HepG2 (cell line): ENCODE results near the gene OGT.

ENCODE experiments used
- CHD2 ChIP-seq: IDR thresholded peaks from 2 replicates; pipeline ENCODE4 v1.6.1; 2011; ENCODE audit warnings: low read depth, low read length, improper control_type of control experiment
- GZF1 ChIP-seq: sonication (generic); formaldehyde crosslinking; IDR thresholded peaks from 2 replicates; pipeline ENCODE4 v1.5.1; 2020; ENCODE audit warnings: mild to moderate bottlenecking, missing genetic modification reagents
- RBM39 ChIP-seq: fragments of 200-400 bp; formaldehyde crosslinking; IDR thresholded peaks from one replicate; pipeline ENCODE4 v1.6.1; 2018; ENCODE audit warnings: antibody characterized with exemption, mild to moderate bottlenecking, low read depth, low read length; ENCODE audit not compliant: poor library complexity, severe bottlenecking
- ZNF274 ChIP-seq: sonication (generic); formaldehyde crosslinking; IDR thresholded peaks from 2 replicates; pipeline ENCODE4 v1.5.1; 2020; ENCODE audit warnings: mild to moderate bottlenecking, missing genetic modification reagents
- ZNF564 ChIP-seq: sonication (generic); formaldehyde crosslinking; IDR thresholded peaks from 2 replicates; pipeline ENCODE4 v1.8.1; 2023; ENCODE audit warnings: mild to moderate bottlenecking, missing genetic modification reagents
- TF ChIP-seq, protein P1 (sequence below): sonication (generic); formaldehyde crosslinking; IDR thresholded peaks from 2 replicates; pipeline ENCODE4 v1.8.1; 2022; ENCODE audit warnings: mild to moderate bottlenecking, missing genetic modification reagents
- TF ChIP-seq, protein P2 (sequence below), 2 experiments: sonication (generic) in 1 of 2; formaldehyde crosslinking in 1 of 2; IDR thresholded peaks; 2 replicates each; pipeline versions ENCODE4 v1.4.0 to v1.6.1; 2018 to 2020; ENCODE audit warnings: missing genetic modification reagents in 2 of 2, borderline replicate concordance in 1 of 2, low read depth in 1 of 2, mild to moderate bottlenecking in 1 of 2, missing biosample characterization in 1 of 2

- TF ChIP-seq, protein P1, sequence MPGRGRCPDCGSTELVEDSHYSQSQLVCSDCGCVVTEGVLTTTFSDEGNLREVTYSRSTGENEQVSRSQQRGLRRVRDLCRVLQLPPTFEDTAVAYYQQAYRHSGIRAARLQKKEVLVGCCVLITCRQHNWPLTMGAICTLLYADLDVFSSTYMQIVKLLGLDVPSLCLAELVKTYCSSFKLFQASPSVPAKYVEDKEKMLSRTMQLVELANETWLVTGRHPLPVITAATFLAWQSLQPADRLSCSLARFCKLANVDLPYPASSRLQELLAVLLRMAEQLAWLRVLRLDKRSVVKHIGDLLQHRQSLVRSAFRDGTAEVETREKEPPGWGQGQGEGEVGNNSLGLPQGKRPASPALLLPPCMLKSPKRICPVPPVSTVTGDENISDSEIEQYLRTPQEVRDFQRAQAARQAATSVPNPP (CRISPR knock-in tag), result no peak
- TF ChIP-seq ZNF564 (CRISPR knock-in tag) (no peak), RBM39 (no peak), ZNF274 (no peak), GZF1 (CRISPR knock-in tag) (no peak), CHD2 (no peak)
- TF ChIP-seq, protein P2, sequence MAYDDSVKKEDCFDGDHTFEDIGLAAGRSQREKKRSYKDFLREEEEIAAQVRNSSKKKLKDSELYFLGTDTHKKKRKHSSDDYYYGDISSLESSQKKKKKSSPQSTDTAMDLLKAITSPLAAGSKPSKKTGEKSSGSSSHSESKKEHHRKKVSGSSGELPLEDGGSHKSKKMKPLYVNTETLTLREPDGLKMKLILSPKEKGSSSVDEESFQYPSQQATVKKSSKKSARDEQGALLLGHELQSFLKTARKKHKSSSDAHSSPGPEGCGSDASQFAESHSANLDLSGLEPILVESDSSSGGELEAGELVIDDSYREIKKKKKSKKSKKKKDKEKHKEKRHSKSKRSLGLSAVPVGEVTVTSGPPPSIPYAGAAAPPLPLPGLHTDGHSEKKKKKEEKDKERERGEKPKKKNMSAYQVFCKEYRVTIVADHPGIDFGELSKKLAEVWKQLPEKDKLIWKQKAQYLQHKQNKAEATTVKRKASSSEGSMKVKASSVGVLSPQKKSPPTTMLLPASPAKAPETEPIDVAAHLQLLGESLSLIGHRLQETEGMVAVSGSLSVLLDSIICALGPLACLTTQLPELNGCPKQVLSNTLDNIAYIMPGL (CRISPR knock-in tag; IDR thresholded peaks at IDR 0.05; ENCODE audit: borderline replicate concordance in 1 of 2, low read depth in 1 of 2), result no peak
These were observed 87.1 kb downstream of the OGT start for GRCh38 chrX:71619986-71620385.
